DMS153 treated with DMSO at 0.1 percent for 48 hours (cell line): ENCODE results near the gene PUS1.
"Not testable (repeated sequence)": the region's sequence is repeated elsewhere in the genome, so short reads cannot be mapped to it uniquely, and the experiment has no call there.

Experiments
- DNase-seq: peaks from one replicate; lab custom pipeline; 2025; ENCODE audit not compliant: unreplicated experiment; lab: John Stamatoyannopoulos, UW

The PUS1 gene

GRCh38 chr12:131959641-131960589 lies 30.8 kb downstream of the PUS1 start:
- no peak for DNase-seq

GRCh38 chr12:131960590-131961325 lies 31.7 kb downstream of the PUS1 start:
- not testable (repeated sequence) for DNase-seq

- DNase-seq: not testable (repeated sequence)
Measured at GRCh38 chr12:131961328-131961727, 32.3 kb downstream of the PUS1 start.

- DNase-seq: no peak
Measured at GRCh38 chr12:131962069-131962468, 33.0 kb downstream of the PUS1 start.

GRCh38 chr12:131963381-131963780 lies 34.3 kb downstream of the PUS1 start:
- no peak for DNase-seq

GRCh38 chr12:131965073-131965472 lies 36.0 kb downstream of the PUS1 start:
- no peak for DNase-seq

GRCh38 chr12:131971226-131971625 lies 42.1 kb downstream of the PUS1 start:
- no peak for DNase-seq

- no peak for DNase-seq
Measured at GRCh38 chr12:131975228-131975627, 46.2 kb downstream of the PUS1 start.

- no peak for DNase-seq
Measured at GRCh38 chr12:131979606-131980005, 50.5 kb downstream of the PUS1 start.

- DNase-seq: no peak
Measured at GRCh38 chr12:131980263-131980662, 51.2 kb downstream of the PUS1 start.

GRCh38 chr12:131981388-131981787 lies 52.3 kb downstream of the PUS1 start:
- DNase-seq: no peak

- DNase-seq: no peak
Measured at GRCh38 chr12:131982041-131982440, 53.0 kb downstream of the PUS1 start.

GRCh38 chr12:131983026-131983425 lies 54.0 kb downstream of the PUS1 start:
- no peak for DNase-seq

GRCh38 chr12:131983554-131983953 lies 54.5 kb downstream of the PUS1 start:
- DNase-seq: no peak

GRCh38 chr12:131984334-131984733 lies 55.3 kb downstream of the PUS1 start:
- DNase-seq: no peak

- DNase-seq: not testable (repeated sequence)
Measured at GRCh38 chr12:131985510-131985875, 56.4 kb downstream of the PUS1 start.

- DNase-seq: no peak
Measured at GRCh38 chr12:131986361-131986760, 57.3 kb downstream of the PUS1 start.

GRCh38 chr12:131986910-131987309 lies 57.8 kb downstream of the PUS1 start:
- DNase-seq: no peak

GRCh38 chr12:131987552-131987951 lies 58.5 kb downstream of the PUS1 start:
- no peak for DNase-seq

GRCh38 chr12:131988054-131988796 lies 59.1 kb downstream of the PUS1 start:
- no peak for DNase-seq

GRCh38 chr12:131989021-131989420 lies 59.9 kb downstream of the PUS1 start:
- no peak for DNase-seq
